Measurements from ENCODE around the gene TOMM20L. TPM values are rescaled to one million over a fixed set of nuclear protein-coding genes. Genes with fewer than 3 reads are reported as not detected.

TOMM20L gene
- total RNA-seq, 1 experiment from 2014 or later = not detected

GRCh38 chr14:58426670-58427280 is 31.0 kb downstream of the TOMM20L start (continued):
- no peak for TF ChIP-seq REST (IDR thresholded peaks at IDR 0.05; ENCODE audit: low read depth)
- no peak for TF ChIP-seq FOSL1 (IDR thresholded peaks at IDR 0.05; ENCODE audit: low read depth)
- TF ChIP-seq, protein P1, sequence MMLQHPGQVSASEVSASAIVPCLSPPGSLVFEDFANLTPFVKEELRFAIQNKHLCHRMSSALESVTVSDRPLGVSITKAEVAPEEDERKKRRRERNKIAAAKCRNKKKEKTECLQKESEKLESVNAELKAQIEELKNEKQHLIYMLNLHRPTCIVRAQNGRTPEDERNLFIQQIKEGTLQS (IDR thresholded peaks at IDR 0.05) = no peak
- TF ChIP-seq ELF1 (IDR thresholded peaks at IDR 0.05; ENCODE audit: borderline replicate concordance, low read depth) = no peak

- H3K4me3 ChIP-seq (replicated peaks in 1 of 2; ENCODE audit: low read depth in 1 of 2, low read length in 2 of 2) = peak within 1 kb of the TSS; percentile 88 to 89
- intact Hi-C loops (cut with micrococcal nuclease) = loop anchor here (1.0 kb wide), 1 partner anchor 129 kb away; the partner anchor contains the start of gene ARID4A
- BruUV-seq (replicated peaks) = no TSS peak
- ChIA-PET CTCF (interaction anchor here (1.2 kb wide), 1 partner anchor 628 kb away, joined by 4 read pairs; no protein-coding TSS in a partner anchor), POLR2A (interaction anchor here (0.8 to 1.5 kb wide), 2 partner anchors 29 to 129 kb away, joined by 3 to 5 read pairs; partner anchors contain the start of gene ARID4A), RAD21 (ENCODE audit: low non-redundant PET in 1 of 2, low total read pairs in 2 of 2, uncharacterized antibody in 2 of 2, unreplicated experiment in 2 of 2) (no interaction called here)
- H2AFZ ChIP-seq (ENCODE audit: low read depth, low read length, poor library complexity, severe bottlenecking) = peak within 1 kb of the TSS; percentile 97
- no peaks in the 10 kb centered on the region for H4K20me1 ChIP-seq (ENCODE audit: insufficient read depth)
- H3K36me3 ChIP-seq (ENCODE audit: control insufficient read depth in 1 of 2, insufficient read depth in 2 of 2, low read length in 2 of 2) = peaks cover 4 to 8% of the 10 kb centered on the region in 2 experiments; a peak in 3 of 4 replicates
- peak within 1 kb of the TSS; percentile 86 for H3K9ac ChIP-seq (ENCODE audit: low read length)
- no peaks in the 10 kb centered on the region for H3K27me3 ChIP-seq (ENCODE audit: insufficient read depth, low read length)
- peak within 1 kb of the TSS; percentile 86 for H3K27ac ChIP-seq (ENCODE audit: low read depth, low read length)
- ATAC-seq (peak; percentile 88), DNase-seq (ENCODE audit: low read depth, low spot score) (peak; percentile 98)
- H3K4me2 ChIP-seq (ENCODE audit: low read length) = peak within 1 kb of the TSS; percentile 78
- H3K4me1 ChIP-seq (ENCODE audit: control insufficient read depth in 1 of 2, insufficient read depth in 2 of 2, low read length in 2 of 2) = peaks cover 3 to 9% of the 10 kb centered on the region in 2 experiments; a peak in 3 of 4 replicates
- no peaks in the 10 kb centered on the region for H3K9me2 ChIP-seq (ENCODE audit: insufficient read depth)
- H3K79me2 ChIP-seq (ENCODE audit: insufficient read depth, low read length) = peaks cover 51% of the 10 kb centered on the region
- no peaks in the 10 kb centered on the region for H3K9me3 ChIP-seq (ENCODE audit: control insufficient read depth in 1 of 2, insufficient read depth in 1 of 2, low read depth in 1 of 2, low read length in 2 of 2)
- TF ChIP-seq ZFX (IDR thresholded peaks at IDR 0.05) (no peak), ZBTB33 (IDR thresholded peaks at IDR 0.05; ENCODE audit: extremely low read depth, insufficient replicate concordance, low read length) (no peak), SIN3A (IDR thresholded peaks at IDR 0.05; ENCODE audit: low read depth) (peak; percentile 64), POLR2AphosphoS5 (IDR thresholded peaks at IDR 0.05; ENCODE audit: low read depth, low read length) (peak; percentile 95), SP1 (IDR thresholded peaks at IDR 0.05; ENCODE audit: low read depth) (peak; percentile 94), POLR2A (IDR thresholded peaks at IDR 0.05; ENCODE audit: borderline replicate concordance, extremely low read depth, insufficient read depth, insufficient read length) (peak; percentile 88), EZH2 (IDR thresholded peaks at IDR 0.05) (no peak), RAD21 (IDR thresholded peaks at IDR 0.05; ENCODE audit: low read depth) (no peak), ZNF274 (IDR thresholded peaks at IDR 0.05; ENCODE audit: low read depth, low read length) (no peak)
- TF ChIP-seq, protein P2, sequence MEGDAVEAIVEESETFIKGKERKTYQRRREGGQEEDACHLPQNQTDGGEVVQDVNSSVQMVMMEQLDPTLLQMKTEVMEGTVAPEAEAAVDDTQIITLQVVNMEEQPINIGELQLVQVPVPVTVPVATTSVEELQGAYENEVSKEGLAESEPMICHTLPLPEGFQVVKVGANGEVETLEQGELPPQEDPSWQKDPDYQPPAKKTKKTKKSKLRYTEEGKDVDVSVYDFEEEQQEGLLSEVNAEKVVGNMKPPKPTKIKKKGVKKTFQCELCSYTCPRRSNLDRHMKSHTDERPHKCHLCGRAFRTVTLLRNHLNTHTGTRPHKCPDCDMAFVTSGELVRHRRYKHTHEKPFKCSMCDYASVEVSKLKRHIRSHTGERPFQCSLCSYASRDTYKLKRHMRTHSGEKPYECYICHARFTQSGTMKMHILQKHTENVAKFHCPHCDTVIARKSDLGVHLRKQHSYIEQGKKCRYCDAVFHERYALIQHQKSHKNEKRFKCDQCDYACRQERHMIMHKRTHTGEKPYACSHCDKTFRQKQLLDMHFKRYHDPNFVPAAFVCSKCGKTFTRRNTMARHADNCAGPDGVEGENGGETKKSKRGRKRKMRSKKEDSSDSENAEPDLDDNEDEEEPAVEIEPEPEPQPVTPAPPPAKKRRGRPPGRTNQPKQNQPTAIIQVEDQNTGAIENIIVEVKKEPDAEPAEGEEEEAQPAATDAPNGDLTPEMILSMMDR (IDR thresholded peaks at IDR 0.05 in 2 of 3, conservative IDR thresholded peaks at IDR 0.05 in 1 of 3; ENCODE audit: borderline replicate concordance in 1 of 3, insufficient read depth in 1 of 3, low read depth in 2 of 3, low read length in 2 of 3) = no peak
Measured at GRCh38 chr14:58427281-58428117, 31.8 kb downstream of the TOMM20L start, which contains the start of the genes KIAA0586 and TIMM9. TSS of gene KIAA0586 (plus strand) at chr14:58427719. CDS start at chr14:58428265, 546 bp downstream. TSS of gene TIMM9 (minus strand) at chr14:58427531. CDS start at chr14:58411945, 15,586 bp downstream.

Measured in HCT116 (cell line).